NB4 (cell line): Measurements from ENCODE around the gene RACK1.

Source experiments
- MYC ChIP-seq: IDR thresholded peaks from 2 replicates; pipeline ENCODE4 v1.6.1; 2011; ENCODE audit warnings: low read depth, low read length
- POLR2A ChIP-seq: IDR thresholded peaks from 2 replicates; pipeline ENCODE4 v1.6.1; 2011; ENCODE audit warnings: mild to moderate bottlenecking; ENCODE audit not compliant: insufficient read length; ENCODE audit errors: extremely low read depth
- TF ChIP-seq, protein P1 (sequence below): IDR thresholded peaks from one replicate; pipeline ENCODE4 v1.5.1; 2012; ENCODE audit warnings: low read depth, low read length

DNA sequence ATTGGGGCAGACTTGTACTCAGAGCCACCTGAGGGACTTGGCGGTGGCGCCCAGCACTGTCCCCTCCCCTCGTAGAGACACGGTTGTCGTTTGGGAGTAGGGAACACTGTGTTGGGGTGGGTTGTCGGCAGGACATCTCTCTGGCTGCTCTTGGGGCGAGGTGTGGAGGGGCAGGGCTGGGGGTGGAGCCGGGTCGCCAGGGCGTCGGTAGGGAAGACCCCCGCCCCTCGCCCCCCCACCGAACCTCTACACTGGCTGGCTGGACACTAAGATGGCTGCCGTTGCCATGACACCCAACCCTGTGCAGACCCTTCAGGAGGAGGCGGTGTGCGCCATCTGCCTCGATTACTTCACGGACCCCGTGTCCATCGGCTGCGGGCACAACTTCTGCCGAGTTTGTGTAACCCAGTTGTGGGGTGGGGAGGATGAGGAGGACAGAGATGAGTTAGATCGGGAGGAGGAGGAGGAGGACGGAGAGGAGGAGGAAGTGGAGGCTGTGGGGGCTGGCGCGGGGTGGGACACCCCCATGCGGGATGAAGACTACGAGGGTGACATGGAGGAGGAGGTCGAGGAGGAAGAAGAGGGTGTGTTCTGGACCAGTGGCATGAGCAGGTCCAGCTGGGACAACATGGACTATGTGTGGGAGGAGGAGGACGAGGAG is 19.8 kb downstream of the RACK1 start:
- TF ChIP-seq, protein P1, sequence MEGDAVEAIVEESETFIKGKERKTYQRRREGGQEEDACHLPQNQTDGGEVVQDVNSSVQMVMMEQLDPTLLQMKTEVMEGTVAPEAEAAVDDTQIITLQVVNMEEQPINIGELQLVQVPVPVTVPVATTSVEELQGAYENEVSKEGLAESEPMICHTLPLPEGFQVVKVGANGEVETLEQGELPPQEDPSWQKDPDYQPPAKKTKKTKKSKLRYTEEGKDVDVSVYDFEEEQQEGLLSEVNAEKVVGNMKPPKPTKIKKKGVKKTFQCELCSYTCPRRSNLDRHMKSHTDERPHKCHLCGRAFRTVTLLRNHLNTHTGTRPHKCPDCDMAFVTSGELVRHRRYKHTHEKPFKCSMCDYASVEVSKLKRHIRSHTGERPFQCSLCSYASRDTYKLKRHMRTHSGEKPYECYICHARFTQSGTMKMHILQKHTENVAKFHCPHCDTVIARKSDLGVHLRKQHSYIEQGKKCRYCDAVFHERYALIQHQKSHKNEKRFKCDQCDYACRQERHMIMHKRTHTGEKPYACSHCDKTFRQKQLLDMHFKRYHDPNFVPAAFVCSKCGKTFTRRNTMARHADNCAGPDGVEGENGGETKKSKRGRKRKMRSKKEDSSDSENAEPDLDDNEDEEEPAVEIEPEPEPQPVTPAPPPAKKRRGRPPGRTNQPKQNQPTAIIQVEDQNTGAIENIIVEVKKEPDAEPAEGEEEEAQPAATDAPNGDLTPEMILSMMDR: no peak
- no peak for TF ChIP-seq POLR2A
- TF ChIP-seq MYC: no peak
